Spleen (tissue), 7 donors: ENCODE results near the gene KCNN2.

Experiments
- CTCF ChIP-seq, 11 experiments: fragments of 200-600 bp in 7 of 11; fragments of 450-650 bp in 4 of 11; sonication (generic) in 4 of 11; IDR thresholded peaks in 8 of 11; conservative IDR thresholded peaks in 3 of 11; 1 replicate in 7 of 11; 2 replicates in 4 of 11; pipeline versions ENCODE4 v1.4.0 to v1.8.0; 2016 to 2021; ENCODE audit warnings: antibody characterized with exemption in 11 of 11, inconsistent platforms in 4 of 11, mild to moderate bottlenecking in 1 of 11
- POLR2A ChIP-seq, 3 donors: fragments of 450-650 bp; IDR thresholded peaks; one replicate each; pipeline ENCODE4 v1.5.1; 2017; ENCODE audit warnings: antibody characterized with exemption in 3 of 3, mild to moderate bottlenecking in 1 of 3
- donor health status: DM: no; HTN: no; CAD: no; lungs with moderate emphysema.
- donor health status: DM: no; HTN: no; CAD: no.
- donor health status: DM: no; HTN: no; CAD: no.

DNA sequence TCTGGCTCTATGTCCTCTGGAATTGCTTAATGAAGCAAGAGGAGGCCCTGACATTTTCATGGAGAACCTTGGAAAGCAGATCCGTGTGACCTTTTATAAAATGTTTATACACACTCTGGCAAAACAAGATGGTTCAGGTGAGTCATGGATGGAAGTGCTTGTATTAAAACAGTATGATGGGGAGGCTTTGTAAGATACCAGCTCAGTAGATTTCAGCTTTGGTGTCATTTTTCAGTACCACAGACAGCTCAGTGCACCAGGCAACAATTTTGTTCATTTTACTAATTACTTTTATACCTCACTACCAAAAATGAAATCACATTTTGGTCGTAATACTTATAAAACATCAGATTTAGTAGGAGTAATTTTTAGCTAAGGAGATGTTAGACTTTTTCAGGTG lies 5.2 kb downstream of the KCNN2 start:
- TF ChIP-seq POLR2A (IDR thresholded peaks at IDR 0.05): no peak
- TF ChIP-seq CTCF (IDR thresholded peaks at IDR 0.05 in 8 of 11, conservative IDR thresholded peaks at IDR 0.05 in 3 of 11): no peak
